ENCODE results near the gene DSCAML1. TPM values are rescaled to one million over a fixed set of nuclear protein-coding genes. Genes with fewer than 3 reads are reported as not detected.

DSCAML1 gene
- total and polyA plus RNA-seq, 10 of the 15 experiments (the other 5 are each of a cell fraction or from before 2014, with no cell fraction given): 0.03 to 0.18 (median 0.06) TPM; not detected in 1

GRCh38 chr11:117663414-117663813 lies 133.6 kb downstream of the DSCAML1 start:
- Histone ChIP-seq H3K9me3 (replicated peaks; ENCODE audit: control insufficient read depth, insufficient read depth, low read length) (no peaks in the 10 kb centered on the region), H3K9ac (ENCODE audit: control insufficient read depth, insufficient read depth, low read length) (no peak overlapping the region), H3K4me2 (ENCODE audit: control insufficient read depth, insufficient read depth) (no peak overlapping the region), H3K79me2 (ENCODE audit: control insufficient read depth, insufficient read depth, low read length) (no peaks in the 10 kb centered on the region), H3K4me3 (no peak overlapping the region), H3K27ac (ENCODE audit: control insufficient read depth, insufficient read depth) (no peak overlapping the region), H3K36me3 (ENCODE audit: control insufficient read depth in 2 of 2, insufficient read depth in 2 of 2, low read length in 1 of 2) (no peaks in the 10 kb centered on the region), H3K27me3 (replicated peaks in 1 of 2; ENCODE audit: control insufficient read depth in 2 of 2, insufficient read depth in 2 of 2, low read length in 1 of 2) (peaks cover 2 to 3% of the 10 kb centered on the region in 2 experiments; a peak in 3 of 4 replicates), H2AFZ (ENCODE audit: control insufficient read depth, low read depth, low read length) (no peak overlapping the region), H3K4me1 (ENCODE audit: control insufficient read depth, insufficient read depth, low read length) (no peaks in the 10 kb centered on the region), H4K20me1 (ENCODE audit: control insufficient read depth, insufficient read depth) (no peaks in the 10 kb centered on the region)
- CTCF ChIA-PET: interaction anchor here (0.6 kb wide), 1 partner anchor 149 kb away, joined by 5 read pairs; no protein-coding TSS in a partner anchor
- POLR2A ChIA-PET: no interaction called here
- FAIRE-seq (no peak), ATAC-seq (no peak), DNase-seq (ENCODE audit: low read depth, low spot score) (no peak)
- intact Hi-C loops (cut with micrococcal nuclease; ENCODE audit: unreplicated experiment): no loop called here
- in situ Hi-C loops (cut with MboI): no loop called here
- no peak for TF ChIP-seq MAX (IDR thresholded peaks at IDR 0.05; ENCODE audit: low read depth, low read length)
- no peak for TF ChIP-seq KDM1A (IDR thresholded peaks at IDR 0.05; ENCODE audit: borderline replicate concordance)
- TF ChIP-seq SMAD1 (IDR thresholded peaks at IDR 0.05; ENCODE audit: low read depth, partially characterized antibody): no peak
- TF ChIP-seq STAT3 (IDR thresholded peaks at IDR 0.05; ENCODE audit: low read depth, low read length): no peak
- WGBS (ENCODE audit: insufficient coverage, insufficient replicate concordance, low lambda C conversion rate, missing lambda C conversion rate): 14% methylated on average over 5 of the region's 5 CpGs
- SMC1A ChIA-PET (ENCODE audit: uncharacterized antibody, unreplicated experiment): no interaction called here
- RAD21 ChIA-PET (ENCODE audit: unreplicated experiment): no interaction called here
- no TSS peak for BruUV-seq (replicated peaks)

GRCh38 chr11:117662671-117663269 lies 134.2 kb downstream of the DSCAML1 start:
- no peaks in the 10 kb centered on the region for H3K9me3 ChIP-seq (replicated peaks; ENCODE audit: control insufficient read depth, insufficient read depth, low read length)
- TF ChIP-seq SP1 (IDR thresholded peaks at IDR 0.05; ENCODE audit: low read depth, low read length) (no peak), CEBPB (IDR thresholded peaks at IDR 0.05; ENCODE audit: borderline replicate concordance in 1 of 2, low read depth in 2 of 2, low read length in 2 of 2) (no peak), HDAC6 (IDR thresholded peaks at IDR 0.05; ENCODE audit: unreplicated experiment) (no peak), TARDBP (IDR thresholded peaks at IDR 0.05; ENCODE audit: borderline replicate concordance) (no peak), CBFB (IDR thresholded peaks at IDR 0.05; ENCODE audit: low read depth) (no peak), POU2F2 (IDR thresholded peaks at IDR 0.05; ENCODE audit: borderline replicate concordance, low read depth, low read length) (no peak), RUNX3 (IDR thresholded peaks at IDR 0.05; ENCODE audit: low read length) (no peak)
- ATAC-seq (no peak), DNase-seq (ENCODE audit: low read depth, low spot score) (no peak), FAIRE-seq (no peak)
- no peaks in the 10 kb centered on the region for H3K4me1 ChIP-seq (ENCODE audit: control insufficient read depth, insufficient read depth, low read length)
- ChIA-PET CTCF (no interaction called here), SMC1A (ENCODE audit: uncharacterized antibody, unreplicated experiment) (no interaction called here), POLR2A (no interaction called here), RAD21 (ENCODE audit: unreplicated experiment) (no interaction called here)
- no TSS peak for BruUV-seq (replicated peaks)
- H3K79me2 ChIP-seq (ENCODE audit: control insufficient read depth, insufficient read depth, low read length): no peaks in the 10 kb centered on the region
- in situ Hi-C loops (cut with MboI) (no loop called here), intact Hi-C loops (cut with micrococcal nuclease; ENCODE audit: unreplicated experiment) (no loop called here)
- H3K4me2 ChIP-seq (ENCODE audit: control insufficient read depth, insufficient read depth): no peak overlapping the region
- H4K20me1 ChIP-seq (ENCODE audit: control insufficient read depth, insufficient read depth): no peaks in the 10 kb centered on the region
- 43% methylated on average over 14 of the region's 14 CpGs for WGBS (ENCODE audit: insufficient coverage, insufficient replicate concordance, low lambda C conversion rate, missing lambda C conversion rate)
- H3K27me3 ChIP-seq (replicated peaks in 1 of 2; ENCODE audit: control insufficient read depth in 2 of 2, insufficient read depth in 2 of 2, low read length in 1 of 2): peaks cover 2 to 3% of the 10 kb centered on the region in 2 experiments; a peak in 3 of 4 replicates
- no peak overlapping the region for H3K27ac ChIP-seq (ENCODE audit: control insufficient read depth, insufficient read depth)
- H3K36me3 ChIP-seq (ENCODE audit: control insufficient read depth in 2 of 2, insufficient read depth in 2 of 2, low read length in 1 of 2): no peaks in the 10 kb centered on the region
- no peak overlapping the region for H3K9ac ChIP-seq (ENCODE audit: control insufficient read depth, insufficient read depth, low read length)
- H2AFZ ChIP-seq (ENCODE audit: control insufficient read depth, low read depth, low read length): no peak overlapping the region
- H3K4me3 ChIP-seq: no peak overlapping the region

Data from GM12878 (cell line).